GM12874 (cell line): ENCODE results near the gene SGPP1.

Experiments
- TF ChIP-seq, protein P1 (sequence below): IDR thresholded peaks from 2 replicates; pipeline ENCODE4 v1.5.1; 2011; ENCODE audit warnings: low read depth, mild to moderate bottlenecking, control low read depth, low read length, moderate library complexity; ENCODE audit not compliant: insufficient read depth

Gene SGPP1

DNA sequence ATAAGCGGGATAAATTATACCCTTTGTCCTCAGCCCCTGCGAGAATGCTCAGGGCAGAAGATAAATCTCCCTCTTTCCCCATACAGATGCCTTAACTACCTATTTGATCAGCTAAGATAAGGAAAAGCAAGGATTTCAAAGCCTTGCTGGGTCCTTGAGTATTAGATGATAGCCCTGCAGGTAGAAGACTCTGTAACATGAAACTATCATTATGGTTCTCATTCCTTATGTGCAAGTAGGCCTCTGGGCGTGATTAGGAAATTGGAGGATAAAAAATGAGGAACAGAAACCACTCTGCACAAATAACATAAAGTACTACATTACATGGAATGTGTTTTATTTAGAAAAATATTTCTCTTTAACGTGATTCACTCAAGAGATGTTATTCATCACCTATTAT is 71.7 kb downstream of the SGPP1 start:
- TF ChIP-seq, protein P1, sequence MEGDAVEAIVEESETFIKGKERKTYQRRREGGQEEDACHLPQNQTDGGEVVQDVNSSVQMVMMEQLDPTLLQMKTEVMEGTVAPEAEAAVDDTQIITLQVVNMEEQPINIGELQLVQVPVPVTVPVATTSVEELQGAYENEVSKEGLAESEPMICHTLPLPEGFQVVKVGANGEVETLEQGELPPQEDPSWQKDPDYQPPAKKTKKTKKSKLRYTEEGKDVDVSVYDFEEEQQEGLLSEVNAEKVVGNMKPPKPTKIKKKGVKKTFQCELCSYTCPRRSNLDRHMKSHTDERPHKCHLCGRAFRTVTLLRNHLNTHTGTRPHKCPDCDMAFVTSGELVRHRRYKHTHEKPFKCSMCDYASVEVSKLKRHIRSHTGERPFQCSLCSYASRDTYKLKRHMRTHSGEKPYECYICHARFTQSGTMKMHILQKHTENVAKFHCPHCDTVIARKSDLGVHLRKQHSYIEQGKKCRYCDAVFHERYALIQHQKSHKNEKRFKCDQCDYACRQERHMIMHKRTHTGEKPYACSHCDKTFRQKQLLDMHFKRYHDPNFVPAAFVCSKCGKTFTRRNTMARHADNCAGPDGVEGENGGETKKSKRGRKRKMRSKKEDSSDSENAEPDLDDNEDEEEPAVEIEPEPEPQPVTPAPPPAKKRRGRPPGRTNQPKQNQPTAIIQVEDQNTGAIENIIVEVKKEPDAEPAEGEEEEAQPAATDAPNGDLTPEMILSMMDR = no peak

DNA sequence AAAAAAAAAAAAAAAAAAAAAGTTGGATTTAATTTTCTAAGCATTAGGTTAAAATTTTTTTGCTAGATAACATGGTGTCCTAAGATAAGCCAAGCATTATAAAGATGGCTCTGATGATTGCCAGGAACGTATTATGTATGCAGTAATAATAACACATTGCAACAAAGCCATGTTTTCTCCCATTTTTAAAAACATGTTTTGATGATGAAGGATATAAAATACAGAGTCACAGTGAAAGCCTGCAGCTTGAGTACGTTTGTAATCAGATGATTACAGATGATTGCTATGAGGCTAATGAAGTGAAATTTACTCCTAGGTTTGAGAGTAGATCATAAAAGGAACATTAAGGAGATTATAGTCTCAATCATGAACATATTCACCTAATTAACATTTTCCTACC is 72.9 kb downstream of the SGPP1 start:
- TF ChIP-seq, protein P1 = no peak

DNA sequence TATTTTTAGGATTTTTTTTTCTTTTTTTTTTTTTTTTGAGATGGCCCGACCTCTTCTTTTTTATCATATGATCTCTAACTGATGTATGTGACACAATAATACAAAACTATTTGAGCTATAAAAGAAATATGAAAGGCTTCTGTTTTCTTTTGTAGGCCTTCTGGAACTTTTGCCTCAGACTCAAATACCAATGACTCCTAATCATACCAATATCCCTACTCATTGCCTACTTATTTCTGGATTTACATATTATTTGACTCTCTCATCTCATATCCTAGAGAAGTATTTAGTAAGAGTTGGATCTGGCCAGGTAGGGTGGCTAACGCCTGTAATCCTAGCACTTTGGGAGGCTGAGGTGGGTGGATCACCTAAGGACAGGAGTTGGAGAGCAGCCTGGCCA is 73.5 kb downstream of the SGPP1 start:
- TF ChIP-seq, protein P1 = no peak

DNA sequence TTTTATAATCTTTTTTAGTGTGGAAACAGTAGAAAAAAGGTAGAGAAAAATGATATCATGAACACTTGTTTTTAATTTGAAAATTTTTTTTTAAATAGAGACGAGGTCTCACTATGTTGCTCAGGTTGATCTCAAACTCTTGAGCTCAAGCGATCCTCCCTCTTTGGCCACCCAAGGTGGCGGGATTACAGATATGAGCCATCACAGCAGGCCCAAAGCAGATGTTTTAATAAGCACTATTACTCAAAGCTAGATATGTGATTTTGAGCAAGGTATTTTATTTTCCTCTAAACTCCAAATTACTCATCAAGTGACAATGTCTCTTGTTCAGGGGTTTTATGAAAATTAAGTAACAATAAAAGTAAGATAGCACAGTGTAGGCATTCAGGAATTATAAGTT is 75.5 kb downstream of the SGPP1 start:
- TF ChIP-seq, protein P1 = no peak

DNA sequence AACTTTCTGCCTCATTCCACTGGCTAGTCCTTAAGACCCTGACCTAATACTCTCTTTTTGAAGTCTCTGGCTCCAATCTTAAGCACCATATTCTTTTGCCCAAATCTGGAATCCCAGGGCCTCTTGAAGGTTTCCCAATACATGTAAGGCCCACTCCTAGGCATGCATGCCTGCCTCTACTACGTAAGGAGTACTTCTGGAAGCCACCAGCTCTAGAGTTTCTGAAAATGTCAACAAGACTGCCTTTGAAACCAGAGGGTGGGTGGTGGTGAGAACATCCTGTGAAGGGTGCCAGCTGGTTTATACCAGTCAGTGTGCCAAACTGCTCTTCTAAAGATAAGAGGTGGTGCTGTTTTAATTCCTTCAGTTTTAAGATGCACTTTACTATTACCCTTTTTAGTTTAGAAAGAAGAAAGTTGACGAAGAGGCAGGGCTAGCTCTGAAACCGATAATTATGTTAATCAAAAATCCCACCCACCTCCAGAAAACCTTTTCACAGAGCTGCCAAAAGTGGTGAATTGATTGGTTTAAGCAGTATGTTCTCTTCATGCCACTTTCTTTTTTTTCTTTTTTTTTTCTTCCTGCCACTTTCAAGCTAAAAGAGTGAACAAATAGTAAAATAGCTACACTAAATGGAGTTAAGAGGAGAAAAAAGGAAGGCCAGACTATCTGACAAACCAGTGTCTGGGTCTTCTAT is 77.5 kb downstream of the SGPP1 start:
- TF ChIP-seq, protein P1 = no peak

DNA sequence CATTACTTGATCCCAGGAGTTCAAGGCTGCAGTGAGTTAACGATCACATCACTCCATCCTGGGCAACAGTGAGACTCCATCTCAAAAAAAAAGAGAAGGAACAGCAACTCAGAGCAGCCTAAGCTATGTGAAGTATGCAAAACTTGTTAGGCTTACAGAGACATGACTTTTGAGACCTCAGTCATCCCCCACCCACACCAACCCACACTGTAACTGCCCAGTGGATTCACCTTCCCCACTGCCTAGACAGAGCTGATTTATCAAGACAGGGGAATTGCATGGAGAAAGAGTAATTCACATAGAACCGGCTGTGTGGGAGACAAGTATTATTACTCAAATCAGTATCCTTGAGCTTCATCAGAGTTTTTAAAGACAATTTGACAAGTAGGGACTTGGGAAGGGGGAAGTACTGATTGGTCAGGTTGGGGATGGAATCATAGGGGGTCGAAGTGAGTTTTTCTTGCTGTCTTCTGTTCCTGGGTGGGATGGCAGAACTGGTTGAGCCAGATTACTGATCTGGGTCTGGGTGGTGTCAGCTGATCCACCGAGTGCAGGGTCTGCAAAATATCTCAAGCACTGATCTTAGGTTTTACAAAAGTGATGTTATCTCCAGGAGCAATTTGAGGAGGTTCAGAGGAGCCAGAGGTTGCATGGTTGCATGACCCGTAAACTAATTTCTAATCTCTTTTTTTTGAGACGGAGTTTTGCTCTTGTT is 80.0 kb downstream of the SGPP1 start:
- TF ChIP-seq, protein P1 = no peak

DNA sequence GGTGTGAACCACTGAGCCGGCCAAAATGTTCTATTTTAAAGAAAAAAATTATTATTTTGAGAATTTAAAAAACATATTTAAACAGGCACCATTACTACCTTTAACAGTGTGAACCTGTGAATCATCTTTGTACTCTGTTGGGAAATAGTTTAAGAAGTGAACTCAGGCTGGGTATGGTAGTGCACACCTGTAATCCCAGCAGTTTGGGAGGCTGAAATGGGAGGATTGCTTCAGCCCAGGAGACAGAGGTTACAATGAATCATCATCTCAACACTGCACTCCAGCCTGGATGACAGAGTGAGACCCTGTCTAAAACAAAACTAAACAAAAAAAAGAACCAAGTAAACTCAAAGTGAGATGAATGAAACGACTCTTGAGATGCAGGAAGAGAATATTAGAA is 83.1 kb downstream of the SGPP1 start:
- TF ChIP-seq, protein P1 = no peak
